ENCODE measurements around the gene ZBTB12. TPM values are rescaled to one million over a fixed set of nuclear protein-coding genes. Genes with fewer than 3 reads are reported as not detected.

The ZBTB12 gene
- total RNA-seq, 1 experiment from 2014 or later = 11.7 TPM

GRCh38 chr6:31878726-31879125 lies 23.2 kb downstream of the ZBTB12 start, which contains the start of gene SLC44A4:
Gene SLC44A4, minus strand, starts transcription at chr6:31878997. Its CDS starts 17 bp downstream, at chr6:31878980.
- peak within 1 kb of the TSS; percentile 84 for H3K27ac Mint-ChIP-seq (ENCODE audit: unreplicated experiment)
- no peaks in the 10 kb centered on the region; the same call in 1 of the 2 replicates for H3K36me3 ChIP-seq (ENCODE audit: control insufficient read depth, insufficient read depth, low read length)
- no TSS peak for BruUV-seq (replicated peaks)

GRCh38 chr6:31878222-31878621 lies 23.7 kb downstream of the ZBTB12 start:
- intact Hi-C loops (cut with micrococcal nuclease; ENCODE audit: unreplicated experiment) = no loop called here
- Histone ChIP-seq H3K4me1 (peaks cover 15% of the 10 kb centered on the region; the same call in 1 of the 2 replicates), H3K9me3 (no peaks in the 10 kb centered on the region), H3K4me3 (ENCODE audit: low read depth, low read length) (no peak overlapping the region), H3K36me3 (ENCODE audit: control insufficient read depth, insufficient read depth, low read length) (no peaks in the 10 kb centered on the region; the same call in 1 of the 2 replicates), H3K27me3 (replicated peaks; ENCODE audit: control insufficient read depth, insufficient read depth, low read length) (no peaks in the 10 kb centered on the region)
- ChIA-PET CTCF (no interaction called here), POLR2A (no interaction called here)
- DNase-seq = no peak
- peak overlapping the region; percentile 84 for H3K27ac Mint-ChIP-seq (ENCODE audit: unreplicated experiment)
- no TSS peak for BruUV-seq (replicated peaks)
- H3K27me3 Mint-ChIP-seq (ENCODE audit: insufficient read depth, unreplicated experiment) = no peaks in the 10 kb centered on the region
- no peak for TF ChIP-seq CTCF (IDR thresholded peaks at IDR 0.05; ENCODE audit: insufficient read depth in 1 of 2, low read depth in 1 of 2, low read length in 1 of 2, severe bottlenecking in 1 of 2, unreplicated experiment in 1 of 2)
- H3K36me3 Mint-ChIP-seq (ENCODE audit: insufficient read depth, unreplicated experiment) = peaks cover 25% of the 10 kb centered on the region
- no peak overlapping the region for H3K4me3 Mint-ChIP-seq (ENCODE audit: unreplicated experiment)
- H3K4me1 Mint-ChIP-seq (ENCODE audit: low read depth, unreplicated experiment) = peaks cover 8% of the 10 kb centered on the region
- no peaks in the 10 kb centered on the region for H3K9me3 Mint-ChIP-seq (ENCODE audit: unreplicated experiment)

More at GRCh38 chr6:31878726-31879125, 23.2 kb downstream of the ZBTB12 start, which contains the start of gene SLC44A4:
- no peak for DNase-seq
- Histone ChIP-seq H3K4me1 (peaks cover 15% of the 10 kb centered on the region; the same call in 1 of the 2 replicates), H3K27me3 (replicated peaks; ENCODE audit: control insufficient read depth, insufficient read depth, low read length) (no peaks in the 10 kb centered on the region), H3K9me3 (no peaks in the 10 kb centered on the region), H3K4me3 (ENCODE audit: low read depth, low read length) (no peak within 1 kb of the TSS)
- Mint-ChIP-seq H3K4me3 (ENCODE audit: unreplicated experiment) (no peak within 1 kb of the TSS), H3K9me3 (ENCODE audit: unreplicated experiment) (no peaks in the 10 kb centered on the region), H3K4me1 (ENCODE audit: low read depth, unreplicated experiment) (peaks cover 8% of the 10 kb centered on the region), H3K27me3 (ENCODE audit: insufficient read depth, unreplicated experiment) (no peaks in the 10 kb centered on the region), H3K36me3 (ENCODE audit: insufficient read depth, unreplicated experiment) (peaks cover 25% of the 10 kb centered on the region)
- no peak for TF ChIP-seq CTCF (IDR thresholded peaks at IDR 0.05; ENCODE audit: insufficient read depth in 1 of 2, low read depth in 1 of 2, low read length in 1 of 2, severe bottlenecking in 1 of 2, unreplicated experiment in 1 of 2)
- intact Hi-C loops (cut with micrococcal nuclease; ENCODE audit: unreplicated experiment) = no loop called here
- POLR2A ChIA-PET = no interaction called here
- CTCF ChIA-PET = no interaction called here

- POLR2A ChIA-PET = no interaction called here
- Histone ChIP-seq H3K4me1 (peaks cover 15% of the 10 kb centered on the region; the same call in 1 of the 2 replicates), H3K4me3 (ENCODE audit: low read depth, low read length) (no peak overlapping the region), H3K9me3 (no peaks in the 10 kb centered on the region), H3K27me3 (replicated peaks; ENCODE audit: control insufficient read depth, insufficient read depth, low read length) (no peaks in the 10 kb centered on the region), H3K36me3 (ENCODE audit: control insufficient read depth, insufficient read depth, low read length) (no peaks in the 10 kb centered on the region; the same call in 1 of the 2 replicates)
- Mint-ChIP-seq H3K27me3 (ENCODE audit: insufficient read depth, unreplicated experiment) (no peaks in the 10 kb centered on the region), H3K4me3 (ENCODE audit: unreplicated experiment) (no peak overlapping the region), H3K9me3 (ENCODE audit: unreplicated experiment) (no peaks in the 10 kb centered on the region), H3K27ac (ENCODE audit: unreplicated experiment) (peak overlapping the region; percentile 84), H3K36me3 (ENCODE audit: insufficient read depth, unreplicated experiment) (peaks cover 20% of the 10 kb centered on the region), H3K4me1 (ENCODE audit: low read depth, unreplicated experiment) (peaks cover 8% of the 10 kb centered on the region)
- BruUV-seq (replicated peaks) = no TSS peak
- TF ChIP-seq CTCF (IDR thresholded peaks at IDR 0.05; ENCODE audit: insufficient read depth in 1 of 2, low read depth in 1 of 2, low read length in 1 of 2, severe bottlenecking in 1 of 2, unreplicated experiment in 1 of 2) = no peak
- CTCF ChIA-PET = no interaction called here
- DNase-seq = peak in 1 of 2 experiments; percentile 66
- intact Hi-C loops (cut with micrococcal nuclease; ENCODE audit: unreplicated experiment) = no loop called here
Observed at GRCh38 chr6:31877651-31878161, 24.2 kb downstream of the ZBTB12 start.
